ENCODE measurements around the gene NFATC3. TPM values are rescaled to one million over a fixed set of nuclear protein-coding genes. Genes with fewer than 3 reads are reported as not detected.

NFATC3 gene
- total RNA-seq, 2 experiments from 2014 or later = 146 to 159 TPM

- Mint-ChIP-seq H3K4me1 (peaks cover 9% of the 10 kb centered on the region), H3K27ac (peak overlapping the region; percentile 50), H3K27me3 (no peaks in the 10 kb centered on the region), H3K4me3 (no peak overlapping the region), H3K9me3 (no peaks in the 10 kb centered on the region), H3K36me3 (ENCODE audit: low read depth) (peaks cover 33% of the 10 kb centered on the region)
- no peak for DNase-seq
- CTCF ChIA-PET = interaction anchor here (1.0 to 1.7 kb wide), 2 partner anchors 40 to 228 kb away, joined by 3 to 4 read pairs; no protein-coding TSS in a partner anchor
- POLR2A ChIA-PET = no interaction called here
These were observed 134.7 kb downstream of the NFATC3 start for GRCh38 chr16:68219725-68220351.

GRCh38 chr16:68223072-68223471, 137.9 kb downstream of the NFATC3 start:
- Mint-ChIP-seq H3K9me3 (no peaks in the 10 kb centered on the region), H3K27ac (no peak overlapping the region), H3K4me1 (peaks cover 29% of the 10 kb centered on the region), H3K36me3 (ENCODE audit: low read depth) (peaks cover 42% of the 10 kb centered on the region), H3K4me3 (no peak overlapping the region), H3K27me3 (no peaks in the 10 kb centered on the region)
- CTCF ChIA-PET = interaction anchor here (0.6 kb wide), 1 partner anchor 127 kb away, joined by 3 read pairs; no protein-coding TSS in a partner anchor
- DNase-seq = no peak
- POLR2A ChIA-PET = no interaction called here

- Mint-ChIP-seq H3K4me3 (no peak overlapping the region), H3K36me3 (ENCODE audit: low read depth) (peaks cover 45% of the 10 kb centered on the region), H3K9me3 (no peaks in the 10 kb centered on the region), H3K27ac (peak overlapping the region; percentile 27), H3K4me1 (peaks cover 42% of the 10 kb centered on the region), H3K27me3 (no peaks in the 10 kb centered on the region)
- DNase-seq = no peak
- ChIA-PET CTCF (interaction anchor here (1.3 kb wide), 1 partner anchor 47 kb away, joined by 4 read pairs; no protein-coding TSS in a partner anchor), POLR2A (interaction anchor here (0.6 kb wide), 1 partner anchor 656 kb away, joined by 3 read pairs; no protein-coding TSS in a partner anchor)
These were observed 140.9 kb downstream of the NFATC3 start for GRCh38 chr16:68226116-68226515.

- Mint-ChIP-seq H3K4me1 (peaks cover 42% of the 10 kb centered on the region), H3K27me3 (no peaks in the 10 kb centered on the region), H3K36me3 (ENCODE audit: low read depth) (peaks cover 39% of the 10 kb centered on the region), H3K27ac (peak overlapping the region; percentile 84), H3K9me3 (no peaks in the 10 kb centered on the region), H3K4me3 (no peak overlapping the region)
- CTCF ChIA-PET = interaction anchor here (0.6 to 1.8 kb wide), 9 partner anchors 17 to 447 kb away, joined by 3 to 5 read pairs (median 3); partner anchors contain the start of gene PLA2G15
- POLR2A ChIA-PET = no interaction called here
- DNase-seq = peak; percentile 60
These were observed 142.1 kb downstream of the NFATC3 start for GRCh38 chr16:68227183-68227793.

- Mint-ChIP-seq H3K36me3 (ENCODE audit: low read depth) (peaks cover 36% of the 10 kb centered on the region), H3K4me1 (peaks cover 42% of the 10 kb centered on the region), H3K27ac (peak overlapping the region; percentile 84), H3K9me3 (no peaks in the 10 kb centered on the region), H3K4me3 (no peak overlapping the region), H3K27me3 (no peaks in the 10 kb centered on the region)
- no peak for DNase-seq
- POLR2A ChIA-PET = interaction anchor here (0.6 kb wide), 1 partner anchor 959 kb away, joined by 4 read pairs; no protein-coding TSS in a partner anchor
- CTCF ChIA-PET = interaction anchor here (0.6 to 1.8 kb wide), 12 partner anchors 11 to 618 kb away, joined by 3 to 10 read pairs (median 4); partner anchors contain the start of gene PLA2G15
These were observed 142.8 kb downstream of the NFATC3 start for GRCh38 chr16:68227850-68228553.

- no peak overlapping the region for H3K27ac Mint-ChIP-seq
- POLR2A ChIA-PET = interaction anchor here (0.6 kb wide), 1 partner anchor 959 kb away, joined by 4 read pairs; no protein-coding TSS in a partner anchor
- CTCF ChIA-PET = interaction anchor here (0.6 to 1.8 kb wide), 10 partner anchors 11 to 618 kb away, joined by 3 to 10 read pairs (median 4); partner anchors contain the start of gene PLA2G15
These were observed 143.5 kb downstream of the NFATC3 start for GRCh38 chr16:68228652-68229051.

GRCh38 chr16:68229431-68230175, 144.4 kb downstream of the NFATC3 start:
- POLR2A ChIA-PET = no interaction called here

More at GRCh38 chr16:68228652-68229051, 143.5 kb downstream of the NFATC3 start:
- Mint-ChIP-seq H3K9me3 (no peaks in the 10 kb centered on the region), H3K4me1 (peaks cover 45% of the 10 kb centered on the region), H3K27me3 (no peaks in the 10 kb centered on the region), H3K4me3 (no peak overlapping the region), H3K36me3 (ENCODE audit: low read depth) (peaks cover 36% of the 10 kb centered on the region)
- no peak for DNase-seq

GRCh38 chr16:68230176-68230571, 145.0 kb downstream of the NFATC3 start:
- DNase-seq = no peak
- Mint-ChIP-seq H3K36me3 (ENCODE audit: low read depth) (peaks cover 35% of the 10 kb centered on the region), H3K27me3 (no peaks in the 10 kb centered on the region), H3K4me1 (peaks cover 50% of the 10 kb centered on the region), H3K27ac (no peak overlapping the region), H3K9me3 (no peaks in the 10 kb centered on the region), H3K4me3 (no peak overlapping the region)
- POLR2A ChIA-PET = no interaction called here
- CTCF ChIA-PET = interaction anchor here (0.6 to 1.7 kb wide), 6 partner anchors 14 to 414 kb away, joined by 3 to 4 read pairs (median 4); partner anchors contain the start of gene PLA2G15

More at GRCh38 chr16:68229431-68230175, 144.4 kb downstream of the NFATC3 start:
- no peaks in the 10 kb centered on the region for H3K27me3 Mint-ChIP-seq
- peak; percentile 48 for DNase-seq
- H3K4me3 Mint-ChIP-seq = no peak overlapping the region
- no peaks in the 10 kb centered on the region for H3K9me3 Mint-ChIP-seq
- CTCF ChIA-PET = interaction anchor here (0.6 to 1.7 kb wide), 6 partner anchors 15 to 413 kb away, joined by 3 to 4 read pairs (median 4); partner anchors contain the start of gene PLA2G15
- H3K36me3 Mint-ChIP-seq (ENCODE audit: low read depth) = peaks cover 36% of the 10 kb centered on the region
- H3K27ac Mint-ChIP-seq = peak overlapping the region; percentile 25
- H3K4me1 Mint-ChIP-seq = peaks cover 47% of the 10 kb centered on the region

- POLR2A ChIA-PET = no interaction called here
- Mint-ChIP-seq H3K27ac (no peak overlapping the region), H3K9me3 (no peaks in the 10 kb centered on the region), H3K4me3 (no peak overlapping the region), H3K27me3 (no peaks in the 10 kb centered on the region), H3K4me1 (peaks cover 42% of the 10 kb centered on the region), H3K36me3 (ENCODE audit: low read depth) (peaks cover 28% of the 10 kb centered on the region)
- DNase-seq = no peak
- CTCF ChIA-PET = interaction anchor here (1.3 to 1.7 kb wide), 2 partner anchors 14 to 414 kb away, joined by 4 read pairs; partner anchors contain the start of gene PLA2G15
These were observed 145.8 kb downstream of the NFATC3 start for GRCh38 chr16:68230956-68231355.

GRCh38 chr16:68231384-68232136, 146.4 kb downstream of the NFATC3 start:
- no peak for DNase-seq
- POLR2A ChIA-PET = no interaction called here

GRCh38 chr16:68232335-68232734, 147.2 kb downstream of the NFATC3 start:
- Mint-ChIP-seq H3K27me3 (peaks cover 4% of the 10 kb centered on the region), H3K36me3 (ENCODE audit: low read depth) (peaks cover 19% of the 10 kb centered on the region), H3K4me1 (peaks cover 40% of the 10 kb centered on the region), H3K9me3 (no peaks in the 10 kb centered on the region), H3K4me3 (no peak overlapping the region), H3K27ac (no peak overlapping the region)
- CTCF ChIA-PET = no interaction called here
- no peak for DNase-seq
- POLR2A ChIA-PET = no interaction called here

More at GRCh38 chr16:68231384-68232136, 146.4 kb downstream of the NFATC3 start:
- H3K36me3 Mint-ChIP-seq (ENCODE audit: low read depth) = peaks cover 25% of the 10 kb centered on the region
- no peak overlapping the region for H3K4me3 Mint-ChIP-seq
- CTCF ChIA-PET = no interaction called here
- H3K27ac Mint-ChIP-seq = no peak overlapping the region
- H3K27me3 Mint-ChIP-seq = peaks cover 4% of the 10 kb centered on the region
- no peaks in the 10 kb centered on the region for H3K9me3 Mint-ChIP-seq
- peaks cover 41% of the 10 kb centered on the region for H3K4me1 Mint-ChIP-seq

All from activated CD4-positive, alpha-beta T cell treated with anti-CD3 and anti-CD28 coated beads, Interleukin-2, amount 10 ng/mL, durations not matched to agents 7 days and 5 days (primary cell).